GM18508 (cell line): ENCODE data around the gene GALNT9.
"Not testable (repeated sequence)": the region's sequence is repeated elsewhere in the genome, so short reads cannot be mapped to it uniquely, and the experiment has no call there.

Source experiments
- ATAC-seq: cut with Tn5 transposase; IDR thresholded peaks from one replicate; pipeline ENCODE4 v1.9.1; 2021; ENCODE audit warnings: moderate number of reproducible peaks; ENCODE audit not compliant: insufficient read depth, unreplicated experiment

GALNT9 gene

GRCh38 chr12:132154941-132155770, 174.2 kb downstream of the GALNT9 start:
- no peak for ATAC-seq

DNA sequence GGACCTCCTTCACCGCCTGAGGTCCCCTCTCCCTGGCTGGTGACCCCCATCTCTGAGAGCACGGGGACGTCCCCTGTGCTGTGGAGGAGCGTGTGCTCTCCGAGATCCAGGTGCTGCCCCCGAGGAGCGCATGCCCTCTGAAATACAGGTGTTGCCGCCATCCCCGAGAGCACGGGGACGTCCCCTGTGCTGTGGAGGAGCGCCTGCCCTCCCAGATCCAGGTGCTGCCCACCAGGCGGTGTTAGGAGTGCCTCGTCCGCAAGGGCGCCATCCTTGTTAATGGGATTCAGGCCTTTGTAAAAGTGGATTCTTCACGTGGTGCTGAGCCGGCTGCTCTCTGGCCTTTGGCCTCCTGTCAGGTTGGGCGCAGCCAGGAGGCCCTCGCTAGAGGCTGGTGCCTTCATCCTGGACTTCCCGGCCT, 175.0 kb downstream of the GALNT9 start:
- ATAC-seq, result no peak

- ATAC-seq, result no peak
These were observed 175.7 kb downstream of the GALNT9 start for GRCh38 chr12:132153501-132154340.

- ATAC-seq, result no peak
These were observed 176.4 kb downstream of the GALNT9 start for GRCh38 chr12:132152953-132153352.

- no peak for ATAC-seq
These were observed 177.0 kb downstream of the GALNT9 start for GRCh38 chr12:132152411-132152821.

DNA sequence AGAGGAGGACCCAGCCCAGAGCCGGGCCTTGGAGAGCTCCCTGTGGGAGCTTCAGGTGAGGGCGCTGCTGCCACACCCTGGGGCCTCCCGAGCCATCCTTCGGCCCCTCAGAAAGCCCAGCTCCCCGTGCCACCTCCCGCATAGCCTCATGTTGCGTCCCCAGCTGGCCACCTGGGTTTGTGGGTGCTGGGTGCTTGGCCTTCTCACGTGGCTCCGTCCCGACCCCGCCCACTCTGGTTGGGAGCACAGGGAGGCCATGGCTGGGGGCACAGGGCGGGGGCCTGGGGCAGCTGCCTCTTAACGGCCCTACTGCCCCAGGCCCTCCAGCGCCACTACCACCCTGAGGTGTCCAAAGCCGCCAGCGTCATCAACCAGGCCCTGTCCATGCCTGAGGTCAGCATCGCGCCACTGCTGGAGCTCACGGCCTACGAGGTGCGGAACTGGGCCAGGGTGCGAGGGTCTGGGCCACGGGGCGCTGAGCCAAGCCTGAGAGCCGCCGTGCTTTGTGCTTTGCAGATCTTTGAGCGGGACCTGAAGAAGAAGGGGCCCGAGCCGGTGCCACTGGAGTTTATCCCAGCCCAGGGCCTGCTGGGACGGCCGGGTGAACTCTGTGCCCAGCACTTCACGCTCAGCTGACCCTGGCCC, 177.5 kb downstream of the GALNT9 start:
- ATAC-seq, result no peak

GRCh38 chr12:132151145-132151765, 178.1 kb downstream of the GALNT9 start:
- ATAC-seq, result no peak

DNA sequence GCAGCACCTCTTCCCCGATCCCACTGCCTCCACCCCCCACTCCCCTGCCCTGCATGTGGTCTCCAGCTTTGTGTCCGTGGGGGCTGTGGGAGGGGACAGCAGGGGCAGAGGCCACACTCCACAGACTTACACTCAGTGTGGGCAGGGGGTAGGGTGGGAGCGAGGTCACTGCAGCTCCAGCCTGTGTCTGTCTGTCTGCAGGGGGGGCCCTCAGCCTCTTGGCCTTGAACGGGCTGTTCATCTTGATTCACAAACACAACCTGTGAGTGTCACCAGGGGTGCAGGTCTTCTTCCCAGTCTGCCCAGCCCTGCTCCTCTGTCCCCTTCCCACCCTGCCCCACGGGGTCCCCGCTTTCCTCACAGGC, 178.6 kb downstream of the GALNT9 start:
- no peak for ATAC-seq

- ATAC-seq, result not testable (repeated sequence)
These were observed 179.9 kb downstream of the GALNT9 start for GRCh38 chr12:132149526-132149925.

DNA sequence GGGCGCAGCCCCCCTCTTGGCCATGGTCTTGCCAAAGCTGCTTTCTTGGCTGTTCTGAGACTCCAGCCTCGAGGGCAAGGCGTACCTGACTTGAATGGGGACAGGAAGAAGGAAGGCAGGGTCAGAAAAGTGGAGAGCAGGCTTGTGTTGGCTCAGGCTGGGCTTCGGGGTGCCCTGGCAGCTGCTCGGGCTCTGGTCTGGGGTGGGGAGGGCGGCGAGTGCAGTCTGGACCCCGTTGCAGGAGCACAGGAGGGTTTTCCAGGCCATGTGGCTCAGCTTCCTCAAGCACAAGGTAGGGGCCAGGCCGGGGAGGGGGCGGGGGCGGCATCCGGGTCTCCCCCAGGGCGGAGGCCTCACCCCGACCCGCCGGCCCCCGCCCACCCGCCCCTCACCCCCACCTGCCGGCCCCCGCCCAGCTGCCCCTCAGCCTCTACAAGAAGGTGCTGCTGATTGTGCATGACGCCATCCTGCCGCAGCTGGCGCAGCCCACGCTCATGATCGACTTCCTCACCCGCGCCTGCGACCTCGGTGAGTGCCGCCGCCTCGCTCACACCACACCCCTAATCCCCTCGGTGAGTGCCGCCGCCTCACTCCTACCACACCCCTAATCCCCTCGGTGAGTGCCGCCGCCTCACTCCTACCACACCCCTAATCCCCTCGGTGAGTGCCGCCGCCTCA, 180.9 kb downstream of the GALNT9 start:
- no peak for ATAC-seq

- ATAC-seq, result no peak
These were observed 181.7 kb downstream of the GALNT9 start for GRCh38 chr12:132147423-132148367.

DNA sequence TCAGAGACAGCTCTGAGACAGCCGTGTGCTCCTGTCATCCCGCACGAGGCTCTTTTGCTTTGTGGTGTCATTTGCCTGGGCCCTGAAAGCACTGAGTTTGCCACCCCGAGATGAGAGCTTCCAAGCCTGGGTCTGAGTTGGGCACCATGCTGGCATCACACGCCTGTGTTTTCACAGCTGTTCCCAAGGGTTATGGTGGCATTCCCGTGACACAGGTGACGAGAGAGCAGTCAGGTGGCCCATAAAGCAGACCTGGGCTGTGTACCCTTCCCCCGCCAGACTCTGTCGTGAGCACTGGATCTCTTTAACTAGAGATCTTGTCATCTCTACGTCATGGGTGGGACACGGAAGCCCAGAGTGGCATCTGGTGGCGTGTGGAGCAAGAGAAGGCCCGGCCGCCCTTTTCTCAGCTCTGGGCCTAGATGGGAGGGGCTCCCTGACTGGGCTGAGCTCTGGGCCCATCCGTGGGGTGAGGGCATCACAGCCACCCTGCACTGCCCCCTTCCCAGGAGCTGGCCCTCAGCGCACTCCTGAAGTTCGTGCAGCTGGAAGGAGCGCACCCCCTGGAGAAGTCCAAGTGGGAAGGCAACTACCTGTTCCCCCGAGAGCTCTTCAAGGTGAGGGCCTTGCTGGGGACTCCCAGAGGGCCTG, 182.5 kb downstream of the GALNT9 start:
- ATAC-seq, result no peak
